Natural killer cell (primary cell): ENCODE results near the gene SLC10A4. TPM values are rescaled to one million over a fixed set of nuclear protein-coding genes. Genes with fewer than 3 reads are reported as not detected.
A peak's percentile ranks its signal among the peaks of the same experiment; 100 is the strongest.

ENCODE experiments used
- ATAC-seq, 3 donors: fragments of 150-1000 bp in 2 of 3; fragments of 200-7000 bp in 1 of 3; cut with Tn5 transposase; 1 replicate in 1 of 3; 2 replicates in 2 of 3; pipeline ENCODE4 v1.10.0; 2021; ENCODE audit warnings: mild to moderate bottlenecking in 2 of 3, moderate library complexity in 2 of 3
- DNase-seq, 2 donors: peaks; one replicate each; pipeline versions ENCODE4 v3.0.0 to v3.0.0-alpha.2; 2013 to 2021; ENCODE audit warnings: mixed read lengths in 1 of 2
- H3K27ac ChIP-seq: one replicate; pipeline ENCODE4 v1.5.1; 2013; ENCODE audit warnings: mild to moderate bottlenecking, low read length
- H3K27me3 ChIP-seq: one replicate; pipeline ENCODE4 v1.6.1; 2013; ENCODE audit warnings: low read length; ENCODE audit not compliant: control insufficient read depth, insufficient read depth
- H3K36me3 ChIP-seq: one replicate; pipeline ENCODE4 v1.6.1; 2013; ENCODE audit warnings: low read length; ENCODE audit not compliant: control insufficient read depth, insufficient read depth
- H3K4me1 ChIP-seq: one replicate; pipeline ENCODE4 v1.6.1; 2013; ENCODE audit warnings: low read length; ENCODE audit not compliant: control insufficient read depth, insufficient read depth
- H3K4me3 ChIP-seq: one replicate; pipeline ENCODE4 v1.5.1; 2013; ENCODE audit warnings: low read length
- H3K9me3 ChIP-seq: one replicate; pipeline ENCODE4 v1.6.1; 2013; ENCODE audit warnings: low read length; ENCODE audit not compliant: control insufficient read depth, insufficient read depth
- H3K27ac Mint-ChIP-seq, 2 donors: one replicate each; pipeline ENCODE4 v1.8.0; 2022; ENCODE audit warnings: mild to moderate bottlenecking in 2 of 2, mixed read lengths in 2 of 2, moderate library complexity in 1 of 2
- H3K27me3 Mint-ChIP-seq, 2 donors: one replicate each; pipeline ENCODE4 v1.8.0; 2022; ENCODE audit warnings: low read depth in 2 of 2, mixed read lengths in 2 of 2
- H3K36me3 Mint-ChIP-seq: one replicate; pipeline ENCODE4 v1.8.0; 2022; ENCODE audit warnings: mixed read lengths
- H3K4me1 Mint-ChIP-seq, 2 donors: one replicate each; pipeline ENCODE4 v1.8.0; 2022; ENCODE audit warnings: mixed read lengths in 2 of 2
- H3K4me3 Mint-ChIP-seq: one replicate; pipeline ENCODE4 v1.8.0; 2022; ENCODE audit warnings: mild to moderate bottlenecking, moderate library complexity, mixed read lengths
- H3K9me3 Mint-ChIP-seq, 2 donors: one replicate each; pipeline ENCODE4 v1.8.0; 2022; ENCODE audit warnings: mixed read lengths in 2 of 2
- CTCF ChIP-seq: fragments of 200-600 bp; IDR thresholded peaks from one replicate; pipeline ENCODE4 v1.8.0; 2022; ENCODE audit warnings: antibody characterized with exemption
- WGBS: methylation state at CpG from one replicate; pipeline ENCODE4 v1.1.7; 2013; ENCODE audit warnings: missing lambda C conversion rate; ENCODE audit not compliant: insufficient coverage; 5-methylcytosine and 5-hydroxymethylcytosine counted together
- intact Hi-C: fragments of 100-400 bp; cut with micrococcal nuclease; formaldehyde crosslinking; loops from one replicate; pipeline ENCODE4 v1.14.2; 2022
- total RNA-seq, 4 donors: library from RNA; stranded (reverse); fragments of 120-200 nt in 1 of 4; gene quantifications; one replicate each; pipeline versions ENCODE4 v1.2.3 to v1.2.4, GENCODE V29; 2013 to 2022

Gene SLC10A4
- total RNA-seq, 3 donors from 2014 or later (not counting 1 experiment from before 2014, with no cell fraction given): 0.19 TPM; not detected in 2

GRCh38 chr4:48491514-48492176, 8.5 kb downstream of the SLC10A4 start:
- Histone ChIP-seq H3K4me1 (peaks cover 10% of the 10 kb centered on the region), H3K27me3 (peaks cover 25% of the 10 kb centered on the region), H3K27ac (no peak overlapping the region), H3K36me3 (peaks cover 2% of the 10 kb centered on the region), H3K9me3 (no peaks in the 10 kb centered on the region), H3K4me3 (no peak overlapping the region)
- no peak for ATAC-seq
- peaks cover 0 to 5% of the 10 kb centered on the region in 2 donors for H3K4me1 Mint-ChIP-seq
- no peaks in the 10 kb centered on the region for H3K36me3 Mint-ChIP-seq
- H3K27ac Mint-ChIP-seq: no peak overlapping the region
- TF ChIP-seq CTCF: no peak
- WGBS: 83% methylated on average over 23 of the region's 23 CpGs
- intact Hi-C loops: no loop called here
- H3K9me3 Mint-ChIP-seq: no peaks in the 10 kb centered on the region
- H3K27me3 Mint-ChIP-seq: peaks cover 23 to 31% of the 10 kb centered on the region in 2 donors
- H3K4me3 Mint-ChIP-seq: peak overlapping the region; percentile 60
- no peak for DNase-seq

GRCh38 chr4:48493452-48494100, 10.4 kb downstream of the SLC10A4 start:
- Mint-ChIP-seq H3K4me1 (peaks cover 0 to 5% of the 10 kb centered on the region in 2 donors), H3K27ac (no peak overlapping the region)
- intact Hi-C loops: no loop called here

GRCh38 chr4:48495941-48496340, 12.8 kb downstream of the SLC10A4 start:
- no peak for TF ChIP-seq CTCF
- Mint-ChIP-seq H3K36me3 (peaks cover 15% of the 10 kb centered on the region), H3K4me3 (no peak overlapping the region), H3K27ac (peak overlapping the region in 1 of 2 donors; percentile 52), H3K9me3 (no peaks in the 10 kb centered on the region), H3K4me1 (peaks cover 0 to 5% of the 10 kb centered on the region in 2 donors), H3K27me3 (peaks cover 0 to 3% of the 10 kb centered on the region in 2 donors)
- intact Hi-C loops: no loop called here
- 100% methylated on average over 2 of the region's 2 CpGs for WGBS
- Histone ChIP-seq H3K36me3 (peaks cover 29% of the 10 kb centered on the region), H3K9me3 (no peaks in the 10 kb centered on the region), H3K4me1 (peaks cover 5% of the 10 kb centered on the region), H3K27ac (no peak overlapping the region), H3K4me3 (no peak overlapping the region), H3K27me3 (peaks cover 7% of the 10 kb centered on the region)
- DNase-seq (no peak), ATAC-seq (no peak)

More at GRCh38 chr4:48493452-48494100, 10.4 kb downstream of the SLC10A4 start:
- H3K9me3 ChIP-seq: no peaks in the 10 kb centered on the region
- Mint-ChIP-seq H3K27me3 (peaks cover 9 to 13% of the 10 kb centered on the region in 2 donors), H3K36me3 (peaks cover 4% of the 10 kb centered on the region), H3K9me3 (no peaks in the 10 kb centered on the region), H3K4me3 (no peak overlapping the region)
- H3K27ac ChIP-seq: no peak overlapping the region
- no peak for TF ChIP-seq CTCF
- WGBS: 98% methylated on average over 3 of the region's 4 CpGs
- H3K4me1 ChIP-seq: peaks cover 10% of the 10 kb centered on the region
- ATAC-seq (no peak), DNase-seq (no peak)
- H3K27me3 ChIP-seq: peaks cover 18% of the 10 kb centered on the region
- H3K4me3 ChIP-seq: no peak overlapping the region
- H3K36me3 ChIP-seq: peaks cover 8% of the 10 kb centered on the region
